IMR-90 (cell line): ENCODE results near the gene VSIG4. TPM values are rescaled to one million over a fixed set of nuclear protein-coding genes. Genes with fewer than 3 reads are reported as not detected.
A peak's percentile ranks its signal among the peaks of the same experiment; 100 is the strongest.

Experiments
- ATAC-seq: fragments of 200-7000 bp; cut with Tn5 transposase; 2 replicates; pipeline ENCODE4 v1.9.1; 2020; ENCODE audit warnings: low read depth, mild to moderate bottlenecking, moderate library complexity
- BruUV-seq: library from RNA; stranded (reverse); fragments of 400-500 nt; replicated peaks from 2 replicates; lab custom pipeline; 2021; lab: Mats Ljungman, UMichigan
- CTCF ChIA-PET: fragments of 300-600 bp; formaldehyde crosslinking; extraction: SDS; loops from one replicate; lab custom pipeline; 2021; ENCODE audit warnings: antibody characterized with exemption; lab: Yijun Ruan, JAX
- POLR2A ChIA-PET: fragments of 300-600 bp; sonication (Branson Sonifier 250); formaldehyde crosslinking; loops from one replicate; lab custom pipeline; 2022; ENCODE audit warnings: antibody characterized with exemption; ENCODE audit not compliant: unreplicated experiment; lab: Charles Lee
- DNase-seq: peaks from one replicate; pipeline ENCODE4 v3.0.0; 2013
- H2AFZ ChIP-seq: replicated peaks from 2 replicates; pipeline ENCODE3; 2013; ENCODE audit warnings: low read length, mild to moderate bottlenecking; ENCODE audit not compliant: poor library complexity
- H2AK5ac ChIP-seq: 2 replicates; pipeline ENCODE4 v1.6.1; 2013; ENCODE audit warnings: low read depth, low read length, inconsistent platforms
- H2AK9ac ChIP-seq: replicated peaks from 2 replicates; pipeline ENCODE3; 2013; ENCODE audit warnings: mild to moderate bottlenecking, low read depth, low read length, moderate library complexity; ENCODE audit not compliant: poor library complexity
- H2BK120ac ChIP-seq: 2 replicates; pipeline ENCODE4 v1.6.1; 2013; ENCODE audit warnings: low read depth, low read length, inconsistent platforms
- H2BK15ac ChIP-seq: 3 replicates; pipeline ENCODE4 v1.6.1; 2013; ENCODE audit warnings: low read depth, low read length, inconsistent platforms
- H2BK20ac ChIP-seq: 2 replicates; pipeline ENCODE4 v1.6.1; 2013; ENCODE audit warnings: low read depth, mild to moderate bottlenecking, inconsistent platforms, low read length, moderate library complexity
- H2BK5ac ChIP-seq: 2 replicates; pipeline ENCODE4 v1.6.1; 2013; ENCODE audit warnings: mild to moderate bottlenecking, low read depth, low read length, inconsistent platforms; ENCODE audit not compliant: poor library complexity, severe bottlenecking
- H3K14ac ChIP-seq: replicated peaks from 2 replicates; pipeline ENCODE4 v1.6.1; 2013; ENCODE audit warnings: low read depth, low read length, inconsistent platforms
- H3K18ac ChIP-seq: 2 replicates; pipeline ENCODE4 v1.6.1; 2013; ENCODE audit warnings: low read depth, low read length, control low read depth
- H3K23ac ChIP-seq: 2 replicates; pipeline ENCODE4 v1.6.1; 2013; ENCODE audit warnings: low read depth, low read length, inconsistent platforms
- H3K27ac ChIP-seq: 2 replicates; pipeline ENCODE4 v1.5.1; 2013; ENCODE audit warnings: mild to moderate bottlenecking, control low read depth, low read length; ENCODE audit not compliant: insufficient read depth
- H3K27me3 ChIP-seq: 2 replicates; pipeline ENCODE4 v1.6.1; 2013; ENCODE audit warnings: low read length; ENCODE audit not compliant: control insufficient read depth, insufficient read depth
- H3K36me3 ChIP-seq: 2 replicates; pipeline ENCODE4 v1.6.1; 2013; ENCODE audit warnings: low read length, mixed read lengths; ENCODE audit not compliant: control insufficient read depth, insufficient read depth
- H3K4ac ChIP-seq: 2 replicates; pipeline ENCODE4 v1.6.1; 2013; ENCODE audit warnings: low read depth, low read length, inconsistent platforms
- H3K4me1 ChIP-seq: 2 replicates; pipeline ENCODE4 v1.6.1; 2013; ENCODE audit warnings: low read length, mixed read lengths; ENCODE audit not compliant: control insufficient read depth, insufficient read depth
- H3K4me2 ChIP-seq: 2 replicates; pipeline ENCODE4 v1.6.1; 2013; ENCODE audit warnings: low read depth, mild to moderate bottlenecking, control low read depth, low read length, moderate library complexity
- H3K4me3 ChIP-seq: 2 replicates; pipeline ENCODE4 v1.5.1; 2013; ENCODE audit warnings: low read depth, mild to moderate bottlenecking, control low read depth, low read length, moderate library complexity; ENCODE audit not compliant: insufficient read depth
- H3K56ac ChIP-seq: 2 replicates; pipeline ENCODE4 v1.6.1; 2013; ENCODE audit warnings: low read length, inconsistent platforms; ENCODE audit not compliant: insufficient read depth; ENCODE audit errors: extremely low read depth
- H3K79me1 ChIP-seq, 2 experiments: 2 replicates each; pipeline ENCODE4 v1.6.1; 2013; ENCODE audit warnings: low read length in 2 of 2, inconsistent platforms in 1 of 2, low read depth in 1 of 2
- H3K9ac ChIP-seq: 2 replicates; pipeline ENCODE4 v1.6.1; 2013; ENCODE audit warnings: low read depth, low read length, control low read depth
- H3K9me1 ChIP-seq: 2 replicates; pipeline ENCODE4 v1.6.1; 2013; ENCODE audit warnings: low read length, inconsistent platforms; ENCODE audit not compliant: insufficient read depth
- H3K9me3 ChIP-seq: 2 replicates; pipeline ENCODE4 v1.6.1; 2013; ENCODE audit warnings: low read length; ENCODE audit not compliant: control insufficient read depth, insufficient read depth
- H4K20me1 ChIP-seq: 2 replicates; pipeline ENCODE4 v1.6.1; 2013; ENCODE audit warnings: low read length, inconsistent platforms; ENCODE audit not compliant: insufficient read depth
- H4K5ac ChIP-seq: 2 replicates; pipeline ENCODE4 v1.6.1; 2013; ENCODE audit warnings: mild to moderate bottlenecking, low read depth, low read length, control low read depth
- H4K8ac ChIP-seq, 2 experiments: 2 replicates each; pipeline ENCODE4 v1.6.1; 2013; ENCODE audit warnings: low read depth in 2 of 2, low read length in 2 of 2, control low read depth in 1 of 2, inconsistent platforms in 1 of 2
- H4K91ac ChIP-seq: 2 replicates; pipeline ENCODE4 v1.6.1; 2013; ENCODE audit warnings: low read depth, low read length, inconsistent platforms; ENCODE audit not compliant: insufficient read depth
- CEBPB ChIP-seq: IDR thresholded peaks from 2 replicates; pipeline ENCODE4 v1.6.1; 2012; ENCODE audit warnings: low read depth, low read length, improper control_type of control experiment
- CHD1 ChIP-seq: IDR thresholded peaks from 2 replicates; pipeline ENCODE4 v1.6.1; 2012; ENCODE audit warnings: low read depth, low read length, improper control_type of control experiment
- CTCF ChIP-seq: conservative IDR thresholded peaks from 2 replicates; pipeline ENCODE4 v1.5.1; 2012; ENCODE audit warnings: mild to moderate bottlenecking, low read depth, low read length, improper control_type of control experiment
- FOS ChIP-seq: fragments of 150-350 bp; IDR thresholded peaks from 2 replicates; pipeline ENCODE4 v1.6.1; 2016; ENCODE audit warnings: low read depth, low read length
- RAD21 ChIP-seq: IDR thresholded peaks from 2 replicates; pipeline ENCODE4 v1.6.1; 2012; ENCODE audit warnings: low read length, improper control_type of control experiment
- WGBS, 2 experiments: methylation state at CpG; one replicate each; pipeline versions ENCODE4 v1.1.5 to v1.1.7; 2013; ENCODE audit warnings: missing lambda C conversion rate in 2 of 2; ENCODE audit not compliant: insufficient read length in 1 of 2; ENCODE audit errors: extremely low coverage in 2 of 2; 5-methylcytosine and 5-hydroxymethylcytosine counted together
- dilution Hi-C: fragments of 300-500 bp; cut with HindIII; formaldehyde crosslinking; loops from one replicate; pipeline ENCODE4 v1.14.3; 2018; ENCODE audit warnings: low sequenced_read_pairs; ENCODE audit not compliant: unreplicated experiment
- in situ Hi-C: fragments of 300-500 bp; cut with MboI; formaldehyde crosslinking; loops from 3 replicates; pipeline ENCODE4 v1.14.3; 2019; ENCODE audit warnings: low sequenced_read_pairs, inconsistent platforms, mixed read lengths
- intact Hi-C: fragments of 100-400 bp; cut with micrococcal nuclease; formaldehyde crosslinking; loops from 2 replicates; pipeline ENCODE4 v1.10.0; 2022
- polyA plus RNA-seq, 3 experiments: library from polyadenylated mRNA; depleted of rRNA; stranded (reverse); fragments of >200 nt; gene quantifications; 2 replicates each; pipeline ENCODE4 v1.2.3, GENCODE V29; 2012; ENCODE audit warnings: low replicate concordance in 1 of 3
- total RNA-seq: library from RNA; depleted of rRNA; stranded (reverse); fragments of >200 nt; gene quantifications from 2 replicates; pipeline ENCODE4 v1.2.3, GENCODE V29; 2012

VSIG4 gene
- total and polyA plus RNA-seq, 2 of the 4 experiments (the other 2 are of a cell fraction), result not detected

- H3K4ac ChIP-seq, result no peak overlapping the region
- dilution Hi-C loops, result no loop called here
- no peak overlapping the region for H2BK15ac ChIP-seq
- no peaks in the 10 kb centered on the region; the same call in 1 of the 2 replicates for H3K27me3 ChIP-seq
- no peak overlapping the region for H3K14ac ChIP-seq
- TF ChIP-seq RAD21, result no peak
- TF ChIP-seq FOS, result no peak
- TF ChIP-seq CEBPB, result peak; percentile 89
- no peak for TF ChIP-seq CHD1
- no peak for TF ChIP-seq CTCF
- no peak overlapping the region for H4K91ac ChIP-seq
- H3K4me3 ChIP-seq, result no peak overlapping the region
- no peak overlapping the region for H3K9ac ChIP-seq
- no peak overlapping the region for H3K27ac ChIP-seq
- intact Hi-C loops, result no loop called here
- H4K5ac ChIP-seq, result no peak overlapping the region
- H3K4me1 ChIP-seq, result no peaks in the 10 kb centered on the region
- H2BK20ac ChIP-seq, result no peak overlapping the region
- H3K18ac ChIP-seq, result no peak overlapping the region
- DNase-seq (no peak), ATAC-seq (no peak)
- POLR2A ChIA-PET, result no interaction called here
- no peak overlapping the region for H2BK120ac ChIP-seq
- CTCF ChIA-PET, result no interaction called here
- no peaks in the 10 kb centered on the region for H3K9me3 ChIP-seq
- H3K79me1 ChIP-seq, result no peaks in the 10 kb centered on the region
- H3K23ac ChIP-seq, result no peak overlapping the region
- no TSS peak for BruUV-seq
- in situ Hi-C loops, result no loop called here
- no peaks in the 10 kb centered on the region for H4K20me1 ChIP-seq
- H4K8ac ChIP-seq, result no peak overlapping the region
- H2AK9ac ChIP-seq, result no peak overlapping the region
- H3K56ac ChIP-seq, result no peak overlapping the region
- H2AK5ac ChIP-seq, result no peak overlapping the region
- H3K9me1 ChIP-seq, result no peaks in the 10 kb centered on the region
- no peaks in the 10 kb centered on the region for H3K36me3 ChIP-seq
- H2AFZ ChIP-seq, result no peak overlapping the region
- no CpG with 5 or more reads among the region's 2 CpGs for WGBS, 2 experiments
- H3K4me2 ChIP-seq, result no peak overlapping the region
- no peak overlapping the region for H2BK5ac ChIP-seq
These were observed 9.2 kb upstream of the VSIG4 start for GRCh38 chrX:66049056-66049455.
